Measurements from ENCODE around the gene FREM1. TPM values are rescaled to one million over a fixed set of nuclear protein-coding genes. Genes with fewer than 3 reads are reported as not detected.

FREM1 gene
- total RNA-seq, 2 experiments from 2014 or later = not detected

DNA sequence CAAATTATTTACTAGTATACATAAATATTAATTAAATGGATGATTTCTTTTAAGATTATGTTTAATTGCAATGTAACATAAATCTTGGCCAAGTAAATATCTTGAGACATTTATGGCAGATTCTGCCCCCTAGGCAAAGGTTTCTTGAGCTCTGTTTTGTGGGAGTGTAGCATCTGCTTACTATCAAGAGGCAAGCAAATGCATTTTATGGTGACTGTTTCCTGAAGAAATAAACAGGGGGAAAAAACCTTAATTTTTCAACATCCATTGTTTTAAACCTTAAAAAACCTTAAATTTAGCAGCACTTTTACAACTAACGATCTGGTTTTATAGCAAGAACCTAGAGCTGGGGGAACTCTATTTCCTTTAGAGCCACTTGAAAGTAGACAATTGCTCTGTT, 25.7 kb upstream of the FREM1 start:
- H3K27me3 Mint-ChIP-seq = no peaks in the 10 kb centered on the region
- H3K36me3 Mint-ChIP-seq (ENCODE audit: low read depth) = no peaks in the 10 kb centered on the region
- no peak for DNase-seq
- H3K4me1 Mint-ChIP-seq (ENCODE audit: low read depth) = no peaks in the 10 kb centered on the region
- intact Hi-C loops (cut with micrococcal nuclease) = no loop called here
- H3K9me3 Mint-ChIP-seq = no peaks in the 10 kb centered on the region
- ChIA-PET CTCF (interaction anchor here (1.1 to 1.8 kb wide), 2 partner anchors 168 to 199 kb away, joined by 3 to 5 read pairs; no protein-coding TSS in a partner anchor), POLR2A (no interaction called here)
- H3K4me3 Mint-ChIP-seq = no peak overlapping the region
- ATAC-seq = no peak
- H3K27ac Mint-ChIP-seq = no peak overlapping the region
- TF ChIP-seq, protein P1, sequence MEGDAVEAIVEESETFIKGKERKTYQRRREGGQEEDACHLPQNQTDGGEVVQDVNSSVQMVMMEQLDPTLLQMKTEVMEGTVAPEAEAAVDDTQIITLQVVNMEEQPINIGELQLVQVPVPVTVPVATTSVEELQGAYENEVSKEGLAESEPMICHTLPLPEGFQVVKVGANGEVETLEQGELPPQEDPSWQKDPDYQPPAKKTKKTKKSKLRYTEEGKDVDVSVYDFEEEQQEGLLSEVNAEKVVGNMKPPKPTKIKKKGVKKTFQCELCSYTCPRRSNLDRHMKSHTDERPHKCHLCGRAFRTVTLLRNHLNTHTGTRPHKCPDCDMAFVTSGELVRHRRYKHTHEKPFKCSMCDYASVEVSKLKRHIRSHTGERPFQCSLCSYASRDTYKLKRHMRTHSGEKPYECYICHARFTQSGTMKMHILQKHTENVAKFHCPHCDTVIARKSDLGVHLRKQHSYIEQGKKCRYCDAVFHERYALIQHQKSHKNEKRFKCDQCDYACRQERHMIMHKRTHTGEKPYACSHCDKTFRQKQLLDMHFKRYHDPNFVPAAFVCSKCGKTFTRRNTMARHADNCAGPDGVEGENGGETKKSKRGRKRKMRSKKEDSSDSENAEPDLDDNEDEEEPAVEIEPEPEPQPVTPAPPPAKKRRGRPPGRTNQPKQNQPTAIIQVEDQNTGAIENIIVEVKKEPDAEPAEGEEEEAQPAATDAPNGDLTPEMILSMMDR (IDR thresholded peaks at IDR 0.05) = no peak

- ChIA-PET CTCF (interaction anchor here (1.1 to 1.8 kb wide), 3 partner anchors 37 to 200 kb away, joined by 3 to 5 read pairs (median 3); no protein-coding TSS in a partner anchor), POLR2A (no interaction called here)
- intact Hi-C loops (cut with micrococcal nuclease) = no loop called here
- no peak for ATAC-seq
- Mint-ChIP-seq H3K9me3 (no peaks in the 10 kb centered on the region), H3K4me1 (ENCODE audit: low read depth) (no peaks in the 10 kb centered on the region), H3K27me3 (no peaks in the 10 kb centered on the region), H3K4me3 (no peak overlapping the region), H3K36me3 (ENCODE audit: low read depth) (no peaks in the 10 kb centered on the region), H3K27ac (no peak overlapping the region)
- TF ChIP-seq, protein P1 (IDR thresholded peaks at IDR 0.05) = no peak
- DNase-seq = no peak
These were observed 25.0 kb upstream of the FREM1 start for GRCh38 chr9:14935106-14935751.

DNA sequence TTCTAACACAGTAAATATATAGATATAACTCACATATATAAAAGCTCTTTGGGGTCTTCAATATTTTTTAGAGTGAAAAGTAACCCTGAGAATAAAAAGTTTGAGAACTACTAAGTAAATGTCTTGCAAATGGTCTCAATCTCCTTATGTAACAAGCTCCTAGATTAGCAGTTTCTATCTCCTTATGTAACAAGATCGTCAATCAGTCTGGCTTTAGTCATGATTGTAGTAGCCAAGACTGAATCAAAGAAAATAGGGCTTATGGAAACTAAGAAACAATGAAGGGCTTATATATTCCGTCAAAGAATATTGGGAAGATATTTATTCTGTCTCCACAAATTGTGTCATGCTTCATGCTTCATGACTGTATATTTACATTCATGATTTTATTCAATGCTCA, 22.4 kb upstream of the FREM1 start:
- no peak overlapping the region for H3K4me3 Mint-ChIP-seq
- no peak overlapping the region for H3K27ac Mint-ChIP-seq
- CTCF ChIA-PET = no interaction called here
- no peak for DNase-seq
- H3K9me3 Mint-ChIP-seq = no peaks in the 10 kb centered on the region
- H3K36me3 Mint-ChIP-seq (ENCODE audit: low read depth) = no peaks in the 10 kb centered on the region
- no peak for ATAC-seq
- intact Hi-C loops (cut with micrococcal nuclease) = no loop called here
- no peaks in the 10 kb centered on the region for H3K27me3 Mint-ChIP-seq
- POLR2A ChIA-PET = interaction anchor here (0.8 kb wide), 1 partner anchor 28 kb away, joined by 4 read pairs; no protein-coding TSS in a partner anchor
- TF ChIP-seq, protein P1 (IDR thresholded peaks at IDR 0.05) = no peak
- H3K4me1 Mint-ChIP-seq (ENCODE audit: low read depth) = no peaks in the 10 kb centered on the region

GRCh38 chr9:14932231-14932630, 22.0 kb upstream of the FREM1 start:
- H3K4me3 Mint-ChIP-seq = no peak overlapping the region
- no peaks in the 10 kb centered on the region for H3K4me1 Mint-ChIP-seq (ENCODE audit: low read depth)
- intact Hi-C loops (cut with micrococcal nuclease) = no loop called here
- ATAC-seq (no peak), DNase-seq (no peak)
- no peaks in the 10 kb centered on the region for H3K9me3 Mint-ChIP-seq
- TF ChIP-seq, protein P1 (IDR thresholded peaks at IDR 0.05) = no peak
- ChIA-PET CTCF (no interaction called here), POLR2A (interaction anchor here (0.8 kb wide), 1 partner anchor 28 kb away, joined by 4 read pairs; no protein-coding TSS in a partner anchor)
- no peaks in the 10 kb centered on the region for H3K36me3 Mint-ChIP-seq (ENCODE audit: low read depth)
- no peak overlapping the region for H3K27ac Mint-ChIP-seq
- H3K27me3 Mint-ChIP-seq = no peaks in the 10 kb centered on the region

DNA sequence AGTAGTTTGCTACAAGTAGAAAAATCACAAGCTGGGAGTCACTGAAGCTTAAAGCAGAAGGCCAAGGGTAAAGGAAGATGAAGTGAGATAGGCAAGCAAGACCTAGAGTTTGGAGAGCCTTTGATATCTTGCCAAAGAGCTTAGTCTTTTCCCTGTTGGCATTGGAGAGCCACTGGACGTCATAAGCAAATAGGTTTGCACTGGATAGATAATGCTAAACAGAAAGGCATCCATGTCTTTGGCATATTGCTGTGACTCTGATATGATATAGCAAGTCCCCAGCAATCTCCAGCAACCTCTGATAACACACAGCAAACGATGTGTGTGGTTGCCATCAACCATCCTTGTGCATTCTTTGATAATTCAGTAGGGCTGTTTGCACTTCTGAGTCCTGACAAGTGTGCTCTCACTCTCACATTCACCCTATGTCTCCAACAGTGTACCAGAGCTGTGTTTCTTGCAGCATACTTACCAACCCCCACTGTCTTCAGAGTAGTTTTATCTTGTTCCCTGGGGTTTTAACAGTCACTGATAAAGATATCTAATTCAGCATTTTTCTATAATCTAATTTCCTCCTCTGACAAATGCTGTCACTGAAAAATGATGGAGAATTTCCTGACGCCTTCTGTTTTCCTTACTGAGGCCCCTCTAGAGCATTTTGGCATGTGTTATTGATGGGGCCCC, 16.9 kb upstream of the FREM1 start:
- POLR2A ChIA-PET = no interaction called here
- H3K4me1 Mint-ChIP-seq (ENCODE audit: low read depth) = no peaks in the 10 kb centered on the region
- DNase-seq = no peak
- no peaks in the 10 kb centered on the region for H3K36me3 Mint-ChIP-seq (ENCODE audit: low read depth)
- H3K27ac Mint-ChIP-seq = no peak overlapping the region
- H3K4me3 Mint-ChIP-seq = no peak overlapping the region
- no peaks in the 10 kb centered on the region for H3K27me3 Mint-ChIP-seq
- H3K9me3 Mint-ChIP-seq = no peaks in the 10 kb centered on the region
- intact Hi-C loops (cut with micrococcal nuclease) = no loop called here
- no peak for ATAC-seq
- CTCF ChIA-PET = no interaction called here
- TF ChIP-seq, protein P1 (IDR thresholded peaks at IDR 0.05) = no peak

All from activated CD8-positive, alpha-beta T cell treated with anti-CD3 and anti-CD28 coated beads for 36 hours (primary cell).